Loucy (cell line): ENCODE data around the gene ATF7.

Experiments
- EZH2phosphoT487 ChIP-seq: fragments of 200-600 bp; IDR thresholded peaks from 2 replicates; pipeline ENCODE4 v1.6.1; 2018; ENCODE audit warnings: antibody characterized with exemption, mild to moderate bottlenecking, moderate library complexity, borderline replicate concordance
- TF ChIP-seq, protein P1 (sequence below): fragments of 200-600 bp; sonication (generic); conservative IDR thresholded peaks from 2 replicates; pipeline ENCODE4 v1.5.1; 2014; ENCODE audit warnings: mild to moderate bottlenecking, antibody characterized with exemption, low read length

DNA sequence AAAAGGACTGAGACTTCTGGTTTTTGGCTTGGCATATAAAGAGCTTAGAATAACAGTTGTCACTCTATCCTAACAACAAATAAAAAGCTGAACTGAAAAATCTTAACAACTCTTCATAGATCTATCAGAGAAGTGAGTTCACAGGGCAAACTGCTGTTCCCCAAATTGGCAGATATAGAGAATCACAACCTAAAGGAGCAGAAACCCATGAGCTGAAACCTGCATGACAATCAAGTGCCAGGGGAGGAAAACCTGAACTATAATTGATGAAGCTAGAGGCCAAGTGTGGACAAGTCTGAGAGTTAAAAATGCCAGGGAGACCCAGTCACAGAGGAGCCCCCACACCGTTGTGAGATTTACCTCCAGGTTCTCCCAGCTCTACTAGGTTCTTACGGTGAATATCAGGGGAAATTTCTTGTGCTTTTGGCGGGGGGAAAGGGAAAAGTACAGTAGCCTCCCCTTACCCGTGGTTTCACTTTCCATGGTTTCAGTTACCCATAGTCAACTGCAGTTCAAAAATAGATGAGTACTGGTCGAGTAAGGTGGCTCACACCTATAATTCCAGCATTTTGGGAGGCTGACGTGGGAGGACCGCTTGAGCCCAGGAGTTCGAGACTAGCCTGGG, 53.9 kb downstream of the ATF7 start:
- TF ChIP-seq, protein P1, sequence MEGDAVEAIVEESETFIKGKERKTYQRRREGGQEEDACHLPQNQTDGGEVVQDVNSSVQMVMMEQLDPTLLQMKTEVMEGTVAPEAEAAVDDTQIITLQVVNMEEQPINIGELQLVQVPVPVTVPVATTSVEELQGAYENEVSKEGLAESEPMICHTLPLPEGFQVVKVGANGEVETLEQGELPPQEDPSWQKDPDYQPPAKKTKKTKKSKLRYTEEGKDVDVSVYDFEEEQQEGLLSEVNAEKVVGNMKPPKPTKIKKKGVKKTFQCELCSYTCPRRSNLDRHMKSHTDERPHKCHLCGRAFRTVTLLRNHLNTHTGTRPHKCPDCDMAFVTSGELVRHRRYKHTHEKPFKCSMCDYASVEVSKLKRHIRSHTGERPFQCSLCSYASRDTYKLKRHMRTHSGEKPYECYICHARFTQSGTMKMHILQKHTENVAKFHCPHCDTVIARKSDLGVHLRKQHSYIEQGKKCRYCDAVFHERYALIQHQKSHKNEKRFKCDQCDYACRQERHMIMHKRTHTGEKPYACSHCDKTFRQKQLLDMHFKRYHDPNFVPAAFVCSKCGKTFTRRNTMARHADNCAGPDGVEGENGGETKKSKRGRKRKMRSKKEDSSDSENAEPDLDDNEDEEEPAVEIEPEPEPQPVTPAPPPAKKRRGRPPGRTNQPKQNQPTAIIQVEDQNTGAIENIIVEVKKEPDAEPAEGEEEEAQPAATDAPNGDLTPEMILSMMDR = no peak
- no peak for TF ChIP-seq EZH2phosphoT487
